HepG2 (cell line): ENCODE results near the gene FAM53C. TPM values are rescaled to one million over a fixed set of nuclear protein-coding genes. Genes with fewer than 3 reads are reported as not detected.
A peak's percentile ranks its signal among the peaks of the same experiment; 100 is the strongest.

Experiments used
- ATF7 ChIP-seq, 2 experiments: fragments of 450-650 bp in 1 of 2; sonication (generic) in 1 of 2; formaldehyde crosslinking in 1 of 2; IDR thresholded peaks; 2 replicates each; pipeline versions ENCODE4 v1.4.0 to v1.6.1; 2016 to 2020; ENCODE audit warnings: antibody characterized with exemption in 1 of 2, mild to moderate bottlenecking in 1 of 2, missing genetic modification reagents in 1 of 2
- BORCS8-MEF2B ChIP-seq: sonication (generic); formaldehyde crosslinking; IDR thresholded peaks from 2 replicates; pipeline ENCODE4 v1.8.0; 2022; ENCODE audit warnings: mild to moderate bottlenecking, missing genetic modification reagents
- CC2D1A ChIP-seq: sonication (generic); formaldehyde crosslinking; IDR thresholded peaks from 2 replicates; pipeline ENCODE4 v1.8.1; 2023; ENCODE audit warnings: mild to moderate bottlenecking, missing genetic modification reagents
- CSRNP2 ChIP-seq: sonication (generic); formaldehyde crosslinking; conservative IDR thresholded peaks from 2 replicates; pipeline ENCODE4 v1.8.0; 2022; ENCODE audit warnings: low read depth, missing genetic modification reagents
- FLYWCH1 ChIP-seq: sonication (generic); formaldehyde crosslinking; IDR thresholded peaks from 2 replicates; pipeline ENCODE4 v1.8.1; 2023; ENCODE audit warnings: mild to moderate bottlenecking, missing genetic modification reagents
- HDAC6 ChIP-seq: fragments of 200-600 bp; sonication (generic); IDR thresholded peaks from 2 replicates; pipeline ENCODE4 v1.7.0; 2017; ENCODE audit warnings: mild to moderate bottlenecking, antibody characterized with exemption, low read length, low read depth
- IRF9 ChIP-seq: sonication (generic); formaldehyde crosslinking; IDR thresholded peaks from 2 replicates; pipeline ENCODE4 v1.8.0; 2022; ENCODE audit warnings: missing genetic modification reagents, mild to moderate bottlenecking, borderline replicate concordance
- KAT8 ChIP-seq: IDR thresholded peaks from 2 replicates; pipeline ENCODE4 v1.6.1; 2016; ENCODE audit warnings: missing genetic modification reagents, missing compliant biosample characterization
- MIXL1 ChIP-seq: IDR thresholded peaks from 2 replicates; pipeline ENCODE4 v1.6.1; 2016
- MLLT10 ChIP-seq: sonication (generic); formaldehyde crosslinking; IDR thresholded peaks from 2 replicates; pipeline ENCODE4 v1.4.0; 2020; ENCODE audit warnings: missing genetic modification reagents
- MTF2 ChIP-seq: sonication (generic); formaldehyde crosslinking; IDR thresholded peaks from 2 replicates; pipeline ENCODE4 v1.5.0; 2020; ENCODE audit warnings: missing genetic modification reagents, borderline replicate concordance
- MYC ChIP-seq: sonication (generic); formaldehyde crosslinking; IDR thresholded peaks from 2 replicates; pipeline ENCODE4 v1.9.0; 2021; ENCODE audit warnings: missing genetic modification reagents, borderline replicate concordance
- PCBP1 ChIP-seq: fragments of 200-400 bp; formaldehyde crosslinking; IDR thresholded peaks from 2 replicates; pipeline ENCODE4 v1.6.1; 2017; ENCODE audit warnings: mild to moderate bottlenecking, low read depth, low read length, borderline replicate concordance
- PHB2 ChIP-seq: fragments of 450-650 bp; IDR thresholded peaks from 2 replicates; pipeline ENCODE4 v1.6.1; 2018; ENCODE audit not compliant: partially characterized antibody
- RFXAP ChIP-seq: sonication (generic); formaldehyde crosslinking; IDR thresholded peaks from 2 replicates; pipeline ENCODE4 v1.4.0; 2020; ENCODE audit warnings: missing genetic modification reagents, borderline replicate concordance
- SCMH1 ChIP-seq: sonication (generic); formaldehyde crosslinking; IDR thresholded peaks from 2 replicates; pipeline ENCODE4 v1.9.0; 2021; ENCODE audit warnings: missing genetic modification reagents, mild to moderate bottlenecking, borderline replicate concordance
- SMYD3 ChIP-seq: sonication (generic); formaldehyde crosslinking; IDR thresholded peaks from 2 replicates; pipeline ENCODE4 v1.8.1; 2023; ENCODE audit warnings: mild to moderate bottlenecking, missing genetic modification reagents
- TFE3 ChIP-seq: IDR thresholded peaks from 2 replicates; pipeline ENCODE4 v1.6.1; 2016
- TOPORS ChIP-seq: sonication (generic); formaldehyde crosslinking; IDR thresholded peaks from 2 replicates; pipeline ENCODE4 v1.8.0; 2023; ENCODE audit warnings: mild to moderate bottlenecking, missing genetic modification reagents
- ZBTB14 ChIP-seq: sonication (generic); formaldehyde crosslinking; IDR thresholded peaks from 2 replicates; pipeline ENCODE4 v1.4.0; 2020; ENCODE audit warnings: missing genetic modification reagents
- ZMYM3 ChIP-seq: sonication (generic); formaldehyde crosslinking; IDR thresholded peaks from 2 replicates; pipeline ENCODE4 v1.5.1; 2020; ENCODE audit warnings: mild to moderate bottlenecking, missing genetic modification reagents
- ZNF124 ChIP-seq: sonication (generic); formaldehyde crosslinking; IDR thresholded peaks from 2 replicates; pipeline ENCODE4 v1.4.0; 2020; ENCODE audit warnings: missing genetic modification reagents
- ZNF431 ChIP-seq: sonication (generic); formaldehyde crosslinking; IDR thresholded peaks from 2 replicates; pipeline ENCODE4 v1.9.0; 2022; ENCODE audit warnings: missing genetic modification reagents, low read depth, mild to moderate bottlenecking, borderline replicate concordance
- ZNF446 ChIP-seq: sonication (generic); formaldehyde crosslinking; IDR thresholded peaks from 2 replicates; pipeline ENCODE4 v1.5.0; 2020; ENCODE audit warnings: mild to moderate bottlenecking, missing genetic modification reagents
- ZNF580 ChIP-seq: IDR thresholded peaks from 2 replicates; pipeline ENCODE4 v1.6.1; 2016; ENCODE audit warnings: low read depth, borderline replicate concordance
- ZNF841 ChIP-seq: sonication (generic); formaldehyde crosslinking; IDR thresholded peaks from 2 replicates; pipeline ENCODE4 v1.8.1; 2023; ENCODE audit warnings: missing genetic modification reagents, borderline replicate concordance
- polyA plus RNA-seq, 8 experiments: library from polyadenylated mRNA; depleted of rRNA in 3 of 8; stranded (reverse) in 7 of 8; unstranded in 1 of 8; fragments of >200 nt; fragmentation: Illumina TruSeq in 4 of 8; extraction: Trizol in 4 of 8; gene quantifications; 2 replicates each; pipeline versions ENCODE4 v1.2.1 to v1.2.3, GENCODE V29; 2011 to 2016; ENCODE audit warnings: low read depth in 4 of 8, missing spikeins in 1 of 8, mixed read lengths in 1 of 8; ENCODE audit not compliant: insufficient read depth in 1 of 8
- total RNA-seq, 5 experiments: library from RNA; depleted of rRNA; stranded (reverse); fragments of >200 nt; fragmentation: Illumina TruSeq; extraction: Trizol; gene quantifications; 2 replicates each; pipeline ENCODE4 v1.2.3, GENCODE V29; 2016; ENCODE audit warnings: low read depth in 1 of 5

Gene FAM53C
- total and polyA plus RNA-seq, 2 of the 13 experiments (the other 11 are each of a cell fraction or from before 2014, with no cell fraction given) = 26.9 to 30.1 TPM

GRCh38 chr5:138352071-138352721, 14.1 kb downstream of the FAM53C start, which contains the start of gene KDM3B (continued):
- TF ChIP-seq TFE3 (no peak), MTF2 (CRISPR knock-in tag) (no peak), ZBTB14 (CRISPR knock-in tag) (no peak), SMYD3 (CRISPR knock-in tag) (no peak), RFXAP (CRISPR knock-in tag) (peak; percentile 47; the same call in 1 of the 2 replicates), ZNF446 (CRISPR knock-in tag) (no peak), ZNF431 (CRISPR knock-in tag) (0 out of 2 replicates have a peak, but pooled peaks have one; percentile 20), PCBP1 (no peak), PHB2 (no peak), SCMH1 (no peak), ZMYM3 (0 out of 2 replicates have a peak, but pooled peaks have one; percentile 14), FLYWCH1 (CRISPR knock-in tag) (no peak), ZNF580 (CRISPR knock-in tag) (peak; percentile 89; the same call in 1 of the 2 replicates), KAT8 (CRISPR knock-in tag) (no peak; the same call in 1 of the 2 replicates), MIXL1 (peak; percentile 32; the same call in 1 of the 2 replicates), ZNF841 (no peak), IRF9 (CRISPR knock-in tag) (no peak), TOPORS (CRISPR knock-in tag) (peak; percentile 83), ATF7 (IDR thresholded peaks at IDR 0.05) (no peak), ATF7 (CRISPR knock-in tag; IDR thresholded peaks at IDR 0.05) (no peak), BORCS8-MEF2B (CRISPR knock-in tag) (peak; percentile 65), CSRNP2 (CRISPR knock-in tag) (no peak), HDAC6 (no peak), ZNF124 (CRISPR knock-in tag) (no peak), MYC (CRISPR knock-in tag) (no peak; the same call in 1 of the 2 replicates), CC2D1A (CRISPR knock-in tag) (no peak), MLLT10 (CRISPR knock-in tag) (no peak)
